Thyroid gland (tissue), 4 donors: ENCODE measurements around the gene EPHB6.

Experiments used
- POLR2A ChIP-seq, 2 donors: fragments of 450-650 bp; IDR thresholded peaks; one replicate each; pipeline ENCODE4 v1.6.1; 2017; ENCODE audit warnings: antibody characterized with exemption in 2 of 2, mild to moderate bottlenecking in 2 of 2, moderate library complexity in 1 of 2
- TF ChIP-seq, protein P1 (sequence below), 6 experiments: fragments of 200-600 bp in 3 of 6; fragments of 450-650 bp in 3 of 6; sonication (generic) in 3 of 6; IDR thresholded peaks; one replicate each; pipeline ENCODE4 v1.5.1; 2016 to 2019; ENCODE audit warnings: antibody characterized with exemption in 6 of 6, mild to moderate bottlenecking in 2 of 6, inconsistent platforms in 1 of 6, moderate library complexity in 1 of 6

DNA sequence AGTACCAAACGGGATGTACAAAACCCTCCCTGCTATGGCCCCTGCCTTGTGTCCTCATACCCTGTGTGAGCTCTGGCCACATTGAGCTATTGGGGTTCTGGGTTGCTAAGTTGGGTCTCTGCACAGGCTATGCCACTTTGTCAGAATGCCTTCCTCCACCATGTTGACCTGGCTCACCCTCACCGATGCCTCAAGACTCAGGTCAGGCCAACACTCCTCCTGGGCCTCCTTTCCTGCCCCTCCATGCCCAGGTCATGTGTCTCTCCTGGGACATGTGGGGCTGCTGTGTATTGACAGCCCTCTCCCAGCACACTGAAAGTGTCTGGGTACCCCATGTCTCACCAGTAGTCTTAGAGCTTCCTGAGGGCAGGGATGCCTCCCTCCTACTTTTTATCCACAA lies 64.0 kb downstream of the EPHB6 start:
- no peak for TF ChIP-seq POLR2A (IDR thresholded peaks at IDR 0.05)
- TF ChIP-seq, protein P1, sequence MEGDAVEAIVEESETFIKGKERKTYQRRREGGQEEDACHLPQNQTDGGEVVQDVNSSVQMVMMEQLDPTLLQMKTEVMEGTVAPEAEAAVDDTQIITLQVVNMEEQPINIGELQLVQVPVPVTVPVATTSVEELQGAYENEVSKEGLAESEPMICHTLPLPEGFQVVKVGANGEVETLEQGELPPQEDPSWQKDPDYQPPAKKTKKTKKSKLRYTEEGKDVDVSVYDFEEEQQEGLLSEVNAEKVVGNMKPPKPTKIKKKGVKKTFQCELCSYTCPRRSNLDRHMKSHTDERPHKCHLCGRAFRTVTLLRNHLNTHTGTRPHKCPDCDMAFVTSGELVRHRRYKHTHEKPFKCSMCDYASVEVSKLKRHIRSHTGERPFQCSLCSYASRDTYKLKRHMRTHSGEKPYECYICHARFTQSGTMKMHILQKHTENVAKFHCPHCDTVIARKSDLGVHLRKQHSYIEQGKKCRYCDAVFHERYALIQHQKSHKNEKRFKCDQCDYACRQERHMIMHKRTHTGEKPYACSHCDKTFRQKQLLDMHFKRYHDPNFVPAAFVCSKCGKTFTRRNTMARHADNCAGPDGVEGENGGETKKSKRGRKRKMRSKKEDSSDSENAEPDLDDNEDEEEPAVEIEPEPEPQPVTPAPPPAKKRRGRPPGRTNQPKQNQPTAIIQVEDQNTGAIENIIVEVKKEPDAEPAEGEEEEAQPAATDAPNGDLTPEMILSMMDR (IDR thresholded peaks at IDR 0.05): no peak
